Mesodermal cell (in vitro differentiated cells): ENCODE data around the gene RSPH9.
A peak's percentile ranks its signal among the peaks of the same experiment; 100 is the strongest.

ENCODE experiments used
- H3K27ac ChIP-seq: 2 replicates; pipeline ENCODE4 v1.7.0; 2013; ENCODE audit warnings: mild to moderate bottlenecking, low read depth, low read length, moderate library complexity; ENCODE audit not compliant: severe bottlenecking
- H3K36me3 ChIP-seq: 2 replicates; pipeline ENCODE4 v1.7.1; 2013; ENCODE audit warnings: mild to moderate bottlenecking, low read length, moderate library complexity; ENCODE audit not compliant: control insufficient read depth, insufficient read depth
- H3K4me1 ChIP-seq: one replicate; pipeline ENCODE4 v1.7.1; 2013; ENCODE audit warnings: mild to moderate bottlenecking, low read length; ENCODE audit not compliant: insufficient read depth, control insufficient read depth, poor library complexity, severe bottlenecking
- H3K4me3 ChIP-seq: 2 replicates; pipeline ENCODE4 v1.7.0; 2013; ENCODE audit warnings: low read length, control low read depth, mild to moderate bottlenecking; ENCODE audit not compliant: insufficient read depth, poor library complexity, severe bottlenecking; ENCODE audit errors: extremely low read depth
- H3K9me3 ChIP-seq: 2 replicates; pipeline ENCODE4 v1.7.1; 2013; ENCODE audit warnings: mild to moderate bottlenecking, low read length, moderate library complexity; ENCODE audit not compliant: control insufficient read depth
- WGBS, 2 experiments: methylation state at CpG; one replicate each; pipeline ENCODE4 v1.1.5; 2013; ENCODE audit warnings: missing lambda C conversion rate in 2 of 2; ENCODE audit not compliant: insufficient coverage in 2 of 2; 5-methylcytosine and 5-hydroxymethylcytosine counted together

RSPH9 gene

GRCh38 chr6:43669050-43669921, 24.4 kb downstream of the RSPH9 start:
- peak overlapping the region; percentile 2 for H3K27ac ChIP-seq
- H3K9me3 ChIP-seq = no peaks in the 10 kb centered on the region
- peaks cover 40% of the 10 kb centered on the region for H3K36me3 ChIP-seq
- no peak overlapping the region for H3K4me3 ChIP-seq
- 84 to 87% methylated on average over 14 of the region's 15 CpGs for WGBS, 2 experiments
- H3K4me1 ChIP-seq = peaks cover 14% of the 10 kb centered on the region

- peaks cover 14% of the 10 kb centered on the region for H3K4me1 ChIP-seq
- H3K9me3 ChIP-seq = no peaks in the 10 kb centered on the region
- no peak overlapping the region for H3K4me3 ChIP-seq
- peak overlapping the region; percentile 2 for H3K27ac ChIP-seq
- 95 to 97% methylated on average over 5 to 6 of the region's 6 CpGs for WGBS, 2 experiments
- H3K36me3 ChIP-seq = peaks cover 48% of the 10 kb centered on the region
Observed at GRCh38 chr6:43669922-43670622, 25.2 kb downstream of the RSPH9 start.

- 97 to 98% methylated on average over 6 of the region's 6 CpGs for WGBS, 2 experiments
- no peak overlapping the region for H3K4me3 ChIP-seq
- peaks cover 14% of the 10 kb centered on the region for H3K4me1 ChIP-seq
- no peak overlapping the region for H3K27ac ChIP-seq
- H3K36me3 ChIP-seq = peaks cover 54% of the 10 kb centered on the region
- no peaks in the 10 kb centered on the region for H3K9me3 ChIP-seq
Observed at GRCh38 chr6:43670623-43670986, 25.8 kb downstream of the RSPH9 start.

DNA sequence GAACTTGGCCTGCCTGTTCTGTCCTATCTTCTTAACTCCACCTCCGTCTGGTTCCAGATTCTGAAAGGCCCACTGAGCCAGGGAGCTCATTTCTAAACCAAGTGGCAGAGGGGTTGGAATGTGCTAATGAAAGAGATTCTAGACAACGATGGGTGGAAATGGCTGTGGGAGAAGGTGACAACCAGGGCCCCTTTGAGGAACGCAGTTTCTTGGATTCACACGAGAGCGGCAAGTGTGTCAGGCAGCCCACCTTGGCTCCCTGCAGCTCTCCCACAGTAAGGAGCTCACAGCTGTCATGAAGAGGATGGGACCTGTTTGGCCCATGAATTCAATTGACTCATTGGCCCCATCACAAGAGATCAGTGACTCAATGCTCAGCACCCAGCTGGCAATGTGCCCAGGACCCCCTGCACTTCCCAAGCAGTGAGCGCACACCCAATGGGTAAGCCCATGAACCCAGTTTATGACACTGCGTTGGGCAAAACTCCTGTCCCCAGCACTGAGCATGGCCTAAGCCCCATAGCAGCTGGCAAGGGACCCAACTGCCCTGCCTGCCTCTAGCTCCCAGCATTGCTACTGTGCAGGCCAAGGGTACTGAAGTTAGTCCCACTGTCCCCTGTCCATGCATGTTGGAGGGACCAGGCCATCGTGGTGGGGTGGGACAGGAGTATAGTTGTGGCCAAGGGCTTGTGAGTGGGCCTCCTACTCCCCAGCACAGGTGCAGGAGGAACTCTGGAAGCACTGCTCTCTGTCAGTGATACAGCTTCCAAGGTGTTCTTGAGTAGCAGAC, 26.4 kb downstream of the RSPH9 start:
- peaks cover 14% of the 10 kb centered on the region for H3K4me1 ChIP-seq
- no peaks in the 10 kb centered on the region for H3K9me3 ChIP-seq
- 88 to 96% methylated on average over 7 of the region's 8 CpGs for WGBS, 2 experiments
- H3K36me3 ChIP-seq = peaks cover 60% of the 10 kb centered on the region
- no peak overlapping the region for H3K27ac ChIP-seq
- H3K4me3 ChIP-seq = no peak overlapping the region

DNA sequence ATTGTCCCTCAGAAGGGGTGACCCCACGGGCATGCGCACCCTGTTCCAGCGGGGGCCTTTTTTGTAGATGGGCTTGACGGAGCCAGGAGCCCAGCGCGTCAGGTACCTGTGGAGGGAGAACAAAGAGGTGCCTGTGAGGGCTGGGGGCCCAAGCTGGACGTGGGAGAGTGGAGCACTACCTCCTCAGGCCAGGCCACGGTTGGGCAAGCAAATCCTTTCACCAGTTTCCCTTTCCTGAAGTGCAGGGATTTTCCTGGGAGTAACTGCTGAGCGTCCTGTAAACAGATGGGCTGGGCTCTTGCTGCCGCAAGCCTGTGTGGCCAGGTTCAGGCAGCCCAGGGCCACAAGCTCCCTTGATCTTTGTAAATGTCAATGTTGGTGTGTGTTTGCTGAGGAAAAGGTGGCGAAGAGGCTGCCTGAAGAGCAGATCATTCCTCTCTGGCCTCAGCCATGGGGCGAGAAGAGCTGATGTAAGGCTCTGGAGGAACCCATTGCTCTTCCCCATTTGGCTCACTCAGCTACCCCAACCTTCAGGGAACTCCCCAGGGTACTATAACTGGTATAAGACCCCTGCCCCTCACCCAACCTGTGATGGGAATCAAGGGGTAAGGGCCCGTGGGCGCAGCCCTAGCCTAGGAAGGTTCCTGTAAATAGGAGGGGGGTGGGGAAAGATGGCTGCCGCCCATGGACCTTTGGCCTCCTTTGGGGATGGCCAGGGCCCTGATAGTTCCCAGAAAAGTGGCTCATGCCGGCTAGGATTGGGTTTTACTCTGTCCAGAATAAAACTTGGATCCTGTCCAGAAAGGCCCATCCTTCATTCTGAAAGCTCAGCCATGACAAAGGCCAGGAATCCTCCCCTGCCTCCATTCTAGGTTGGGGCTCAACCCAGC, 27.2 kb downstream of the RSPH9 start:
- H3K27ac ChIP-seq = no peak overlapping the region
- peaks cover 68% of the 10 kb centered on the region for H3K36me3 ChIP-seq
- H3K4me1 ChIP-seq = peaks cover 14% of the 10 kb centered on the region
- no peaks in the 10 kb centered on the region for H3K9me3 ChIP-seq
- no peak overlapping the region for H3K4me3 ChIP-seq
- WGBS, 2 experiments = 90 to 98% methylated on average over 10 to 11 of the region's 16 CpGs

DNA sequence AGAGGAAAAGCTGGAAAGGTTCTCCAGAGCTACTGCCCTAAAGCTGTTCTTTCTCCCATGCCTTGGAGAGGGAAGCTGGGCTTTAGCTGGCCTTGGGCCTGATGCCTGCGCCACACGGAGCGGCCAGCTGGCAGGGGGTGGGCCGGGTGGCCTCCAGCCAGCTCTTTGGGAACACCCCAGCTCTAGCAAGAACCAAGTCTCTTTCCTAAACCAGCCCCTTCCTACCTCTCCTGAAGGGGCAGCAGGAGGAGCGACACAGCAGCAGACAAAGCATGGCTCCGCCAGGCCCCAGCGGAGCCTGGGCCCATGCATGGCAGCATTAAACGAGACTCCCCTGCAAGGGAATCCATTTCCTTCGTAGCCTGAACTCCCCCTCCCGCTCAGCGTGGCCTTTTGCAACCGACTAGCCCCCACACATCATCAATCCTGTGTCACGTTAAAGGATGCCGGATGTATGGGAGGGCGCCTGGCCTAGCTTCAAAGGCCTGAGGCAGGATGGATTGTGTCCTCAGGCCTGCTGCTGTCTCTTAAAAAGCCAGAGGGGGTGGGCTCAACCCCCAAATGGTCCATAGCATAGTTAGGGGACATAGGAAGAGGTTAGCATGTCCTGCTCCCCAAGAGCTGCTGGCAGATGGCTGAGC, 28.7 kb downstream of the RSPH9 start:
- H3K4me1 ChIP-seq = peaks cover 2% of the 10 kb centered on the region
- H3K36me3 ChIP-seq = peaks cover 83% of the 10 kb centered on the region
- 95 to 100% methylated on average over 11 to 12 of the region's 15 CpGs for WGBS, 2 experiments
- no peaks in the 10 kb centered on the region for H3K9me3 ChIP-seq
- no peak overlapping the region for H3K4me3 ChIP-seq
- H3K27ac ChIP-seq = no peak overlapping the region

DNA sequence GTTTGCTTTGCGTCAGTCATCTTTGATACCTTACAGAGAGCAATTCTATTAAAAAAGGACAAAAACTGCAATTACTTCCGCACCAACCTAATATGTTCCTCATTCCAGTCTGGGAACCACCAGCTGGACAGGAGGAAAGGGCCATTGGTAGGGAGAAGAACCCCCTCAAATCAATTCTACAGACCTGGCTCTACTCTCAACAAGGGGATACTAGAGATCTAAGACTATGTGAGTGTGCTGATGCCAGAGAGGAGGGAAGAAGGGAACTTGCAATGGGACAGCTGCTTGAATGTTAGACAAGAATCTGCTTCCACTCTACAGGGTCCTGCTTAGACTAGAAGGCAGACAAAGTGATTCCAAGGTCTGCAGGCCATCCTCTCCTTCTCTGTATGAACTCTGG, 29.5 kb downstream of the RSPH9 start:
- Histone ChIP-seq H3K36me3 (peaks cover 90% of the 10 kb centered on the region), H3K4me1 (no peaks in the 10 kb centered on the region), H3K9me3 (no peaks in the 10 kb centered on the region), H3K4me3 (no peak overlapping the region), H3K27ac (no peak overlapping the region)
- WGBS, 2 experiments = 100% methylated on average over 1 of the region's 2 CpGs; no CpG with 5 or more reads in 1 of the 2 experiments

DNA sequence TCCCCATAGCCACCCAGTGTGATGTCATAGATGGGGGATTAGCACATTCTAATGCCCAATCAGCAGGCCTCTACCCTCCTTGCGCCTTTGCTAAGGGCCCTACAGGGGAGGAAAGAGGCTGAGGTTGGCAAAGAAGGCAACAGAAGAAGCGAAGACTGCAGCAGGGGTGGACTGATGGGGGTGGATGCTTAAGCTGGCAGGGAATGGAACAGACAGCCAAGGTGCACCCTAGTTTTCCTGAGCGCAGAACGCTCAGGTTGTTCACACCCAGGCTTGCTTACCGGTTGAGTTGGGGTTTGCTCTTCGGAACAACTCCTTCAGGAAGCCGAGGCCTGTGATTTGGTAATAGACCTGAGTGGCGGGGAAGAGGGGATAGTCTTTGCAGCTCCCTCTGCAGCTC, 30.1 kb downstream of the RSPH9 start:
- 96 to 97% methylated on average over 6 to 7 of the region's 8 CpGs for WGBS, 2 experiments
- Histone ChIP-seq H3K9me3 (no peaks in the 10 kb centered on the region), H3K27ac (no peak overlapping the region), H3K4me1 (no peaks in the 10 kb centered on the region), H3K4me3 (no peak overlapping the region), H3K36me3 (peaks cover 97% of the 10 kb centered on the region)

DNA sequence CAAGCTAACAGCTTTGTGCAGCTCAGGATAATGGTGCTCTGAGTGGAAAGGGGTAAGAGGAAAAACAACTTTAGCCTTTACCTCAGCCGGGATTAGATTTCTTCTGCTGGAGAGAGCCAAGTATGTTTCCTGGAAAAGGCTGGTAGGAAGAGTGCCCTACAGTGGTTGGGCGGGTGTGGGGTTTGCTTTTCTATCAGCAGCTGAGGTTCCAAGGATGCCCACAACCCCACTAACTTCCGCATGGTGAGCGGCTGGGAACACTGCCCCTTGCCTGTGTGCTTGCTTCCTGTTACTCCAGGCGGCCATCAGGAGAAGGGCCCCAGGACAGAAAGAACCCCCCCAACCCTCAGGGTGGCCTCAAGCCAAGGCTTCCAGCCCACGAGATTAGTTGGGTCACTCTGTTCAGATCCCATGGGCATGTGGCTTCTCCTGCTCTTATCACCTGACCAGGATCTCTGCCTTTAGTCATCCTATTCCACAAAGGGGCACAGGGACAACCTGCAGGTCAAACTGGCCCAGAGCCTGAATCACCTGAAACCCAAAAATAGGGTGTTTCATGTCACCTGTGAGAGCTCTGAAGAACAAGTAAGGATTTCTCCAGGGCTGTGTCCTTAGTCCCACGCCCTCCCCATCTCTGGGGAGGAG, 32.2 kb downstream of the RSPH9 start:
- peaks cover 97% of the 10 kb centered on the region for H3K36me3 ChIP-seq
- no peaks in the 10 kb centered on the region for H3K9me3 ChIP-seq
- no peak overlapping the region for H3K27ac ChIP-seq
- no peaks in the 10 kb centered on the region for H3K4me1 ChIP-seq
- no peak overlapping the region for H3K4me3 ChIP-seq
- 73 to 98% methylated on average over 2 to 5 of the region's 7 CpGs for WGBS, 2 experiments
